AG20443 (cell line): ENCODE measurements around the gene PADI2.
A peak's percentile ranks its signal among the peaks of the same experiment; 100 is the strongest.

Experiments used
- DNase-seq: peaks from one replicate; pipeline ENCODE4 v3.0.0; 2012; ENCODE audit warnings: low spot score, mixed read lengths

The PADI2 gene

GRCh38 chr1:17119076-17119772 is at the start of gene PADI2:
PADI2 (minus strand) TSS chr1:17119451; CDS start chr1:17119371, 80 bp downstream.
- peak; percentile 90 for DNase-seq

DNA sequence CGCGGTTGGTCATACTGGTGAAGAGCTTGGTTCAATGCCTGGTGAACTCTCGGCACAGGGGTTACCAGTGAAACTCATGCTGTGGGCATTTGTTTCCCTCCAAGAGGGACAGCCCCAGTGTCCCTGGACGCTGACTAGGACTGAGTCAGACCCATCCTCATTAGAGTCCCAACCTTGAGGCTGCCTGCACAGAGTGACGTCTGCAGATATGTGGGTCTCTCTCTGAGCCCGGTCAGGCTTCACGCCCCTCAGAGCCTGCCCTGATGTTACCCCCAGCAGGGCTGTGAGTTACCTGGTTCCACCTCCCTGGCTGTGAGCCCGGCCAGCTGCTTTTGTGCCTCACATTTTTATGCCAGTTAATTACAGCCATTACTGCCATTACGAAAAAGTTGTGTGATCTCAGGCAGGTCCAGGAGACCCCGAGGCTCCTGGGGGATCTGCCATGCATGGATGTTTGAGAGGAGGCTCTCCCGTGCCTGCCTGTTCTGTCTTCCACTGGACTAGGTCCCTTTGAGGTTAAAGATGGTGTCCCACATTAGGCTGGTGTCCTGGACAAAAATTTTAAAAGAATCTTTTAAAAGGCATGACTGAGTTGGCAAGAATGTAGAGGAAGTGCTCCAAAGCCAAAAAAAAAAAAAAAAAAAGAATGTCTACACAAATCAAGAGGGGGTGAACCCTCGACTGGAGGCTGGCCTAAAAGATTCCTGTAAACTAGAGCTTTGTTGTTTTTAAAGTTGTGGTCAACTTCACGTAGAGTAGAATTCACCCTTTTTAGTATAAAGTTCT is 49.0 kb upstream of the PADI2 start:
- DNase-seq = peak; percentile 86

- DNase-seq = no peak
These were observed 48.5 kb upstream of the PADI2 start for GRCh38 chr1:17167786-17168090.

DNA sequence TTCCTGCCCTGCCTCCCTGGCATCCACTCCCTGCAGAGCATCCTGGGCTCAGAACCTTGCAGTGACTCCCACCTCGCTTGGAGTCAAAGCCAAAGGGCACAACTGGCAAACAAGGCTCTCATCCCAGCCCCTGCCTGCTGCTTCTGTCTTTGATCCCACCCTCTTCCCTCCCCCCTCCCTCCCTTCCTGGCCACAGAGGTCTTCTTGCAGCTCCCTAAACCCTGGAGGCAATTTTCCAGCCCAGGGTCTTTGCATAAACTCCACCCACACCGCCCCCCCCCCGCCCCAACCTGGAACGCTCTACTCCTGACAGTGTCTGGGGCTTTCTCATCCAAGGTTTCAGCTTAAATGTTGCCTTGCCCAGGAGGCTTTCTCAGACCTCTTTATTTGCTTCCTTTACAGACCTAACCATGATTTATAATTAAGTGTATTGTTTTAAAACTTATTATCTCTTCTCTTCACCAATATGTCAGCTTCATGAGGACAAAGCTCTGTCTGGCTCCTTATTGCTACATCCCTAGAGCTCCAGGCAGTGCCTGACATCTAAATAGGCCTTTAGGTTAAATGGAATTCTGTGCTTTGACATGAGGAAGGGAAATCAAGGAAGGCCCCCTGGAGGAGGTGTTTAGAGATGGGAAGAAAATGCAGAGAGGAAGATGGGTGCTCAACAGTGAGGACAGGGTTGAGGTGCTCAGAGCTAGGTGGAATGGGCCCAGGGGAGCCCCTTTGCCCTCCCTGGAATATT is 48.0 kb upstream of the PADI2 start:
- DNase-seq = no peak

DNA sequence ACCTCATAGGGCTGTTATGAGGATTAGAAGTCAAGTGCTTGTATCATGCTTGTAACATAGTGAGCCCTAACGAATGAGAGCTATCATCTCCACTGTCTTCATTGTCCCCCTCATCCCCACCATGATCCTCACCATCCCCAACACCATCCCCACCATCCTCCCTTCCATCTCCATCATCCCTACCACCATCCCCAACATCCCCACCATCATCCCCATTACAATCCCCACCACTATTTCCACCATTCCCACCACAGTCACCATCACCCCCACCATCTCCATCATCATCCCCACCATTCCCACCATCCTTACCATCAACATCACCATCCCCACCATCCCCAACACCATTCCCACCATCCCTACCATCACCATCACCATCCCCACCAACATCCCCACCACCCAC is 46.6 kb upstream of the PADI2 start:
- DNase-seq = no peak

GRCh38 chr1:17163789-17164666 is 44.8 kb upstream of the PADI2 start:
- no peak for DNase-seq

DNA sequence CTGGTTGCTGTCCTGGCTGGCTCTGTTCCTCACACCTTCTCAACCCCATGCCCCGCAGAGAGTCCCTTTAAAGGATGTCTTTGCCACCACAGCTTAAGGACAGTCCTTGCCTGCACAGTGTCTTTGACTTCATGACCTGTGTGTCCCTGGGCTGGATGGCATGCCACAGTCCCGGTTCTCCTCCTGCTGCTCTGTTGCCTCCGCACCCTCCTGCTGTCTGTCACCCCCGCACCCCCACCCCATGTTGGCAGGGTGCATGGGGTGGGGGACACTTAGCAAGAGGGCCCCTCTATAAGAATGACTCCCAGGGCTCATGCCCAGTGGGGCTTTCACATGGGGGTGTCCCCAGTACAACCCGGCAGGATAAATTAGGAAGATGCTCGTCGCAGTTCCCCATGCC is 44.1 kb upstream of the PADI2 start:
- no peak for DNase-seq

GRCh38 chr1:17162941-17163340 is 43.7 kb upstream of the PADI2 start:
- DNase-seq = no peak

- no peak for DNase-seq
These were observed 42.9 kb upstream of the PADI2 start for GRCh38 chr1:17161926-17162800.

- no peak for DNase-seq
These were observed 42.0 kb upstream of the PADI2 start for GRCh38 chr1:17161137-17161740.

DNA sequence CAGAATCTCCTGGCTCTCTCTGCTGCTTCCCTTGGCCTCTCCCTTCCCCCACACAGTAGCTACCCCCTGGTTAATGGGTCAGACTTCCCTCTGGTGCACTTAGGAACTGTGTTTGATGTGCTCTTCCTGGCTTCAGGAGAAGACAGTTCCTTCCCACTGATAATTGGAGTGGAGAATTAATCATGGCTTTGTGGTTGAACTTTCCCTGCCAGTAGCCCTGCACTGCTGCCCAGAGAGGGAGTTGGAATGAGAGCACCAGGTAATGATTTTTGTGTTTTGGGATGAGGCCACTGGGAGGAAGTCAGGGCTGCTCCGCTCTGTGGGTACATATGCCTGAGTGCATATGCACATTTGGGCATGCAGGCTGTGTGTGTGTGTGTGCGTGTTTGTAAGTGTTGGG is 39.7 kb upstream of the PADI2 start:
- DNase-seq = no peak

DNA sequence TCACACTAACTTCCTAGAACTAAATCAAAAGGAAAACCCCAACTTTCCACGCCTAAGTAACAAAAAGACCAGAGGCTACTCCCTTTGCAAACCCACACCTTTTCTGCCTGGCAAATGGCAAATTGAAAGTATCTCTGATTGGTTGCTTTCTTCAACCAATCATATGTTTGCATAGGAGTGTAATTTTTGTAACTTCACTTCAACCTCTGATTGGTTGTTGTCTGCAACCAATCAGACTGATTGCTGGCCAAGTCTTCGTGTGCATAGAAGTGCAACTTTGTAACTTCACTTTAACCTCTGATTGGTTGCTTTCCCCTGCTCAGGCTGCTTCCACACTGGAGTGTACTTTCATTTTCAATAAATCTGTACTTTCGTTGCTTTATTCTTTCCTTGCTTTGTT is 36.9 kb upstream of the PADI2 start:
- no peak for DNase-seq

DNA sequence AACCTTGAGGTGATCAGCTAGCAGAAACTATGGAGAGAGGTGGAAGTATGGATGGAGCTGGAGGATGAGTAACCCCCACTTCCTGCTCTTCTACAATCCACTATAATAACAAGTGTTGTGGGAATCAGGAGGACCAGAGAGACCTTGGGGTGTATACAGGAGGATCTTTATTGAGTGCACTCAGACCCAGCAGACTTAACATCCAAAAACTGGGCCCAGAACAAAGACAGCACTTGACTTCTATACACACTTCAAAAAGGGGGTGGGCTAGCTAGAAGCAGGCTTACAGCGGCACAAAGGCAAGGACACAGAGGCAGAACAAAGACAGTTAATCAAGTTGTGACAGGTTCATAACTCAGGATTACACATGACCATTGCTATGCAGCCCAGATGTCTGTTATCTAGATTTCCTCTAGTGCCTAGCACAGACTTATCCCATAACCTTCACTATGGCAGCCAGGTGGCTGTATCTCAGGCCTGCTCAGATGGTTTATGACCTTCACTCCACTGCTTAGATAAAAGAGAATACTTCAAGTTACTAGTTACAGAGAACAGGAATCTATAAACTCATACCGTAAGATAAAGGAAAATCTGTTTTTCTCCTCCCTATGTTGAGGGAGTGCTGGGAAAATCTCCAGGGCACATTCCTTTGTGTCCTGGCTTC is 36.1 kb upstream of the PADI2 start:
- DNase-seq = no peak

- no peak for DNase-seq
These were observed 30.5 kb upstream of the PADI2 start for GRCh38 chr1:17149771-17150170.

- DNase-seq = peak; percentile 76
These were observed 29.8 kb upstream of the PADI2 start for GRCh38 chr1:17148950-17149608.

DNA sequence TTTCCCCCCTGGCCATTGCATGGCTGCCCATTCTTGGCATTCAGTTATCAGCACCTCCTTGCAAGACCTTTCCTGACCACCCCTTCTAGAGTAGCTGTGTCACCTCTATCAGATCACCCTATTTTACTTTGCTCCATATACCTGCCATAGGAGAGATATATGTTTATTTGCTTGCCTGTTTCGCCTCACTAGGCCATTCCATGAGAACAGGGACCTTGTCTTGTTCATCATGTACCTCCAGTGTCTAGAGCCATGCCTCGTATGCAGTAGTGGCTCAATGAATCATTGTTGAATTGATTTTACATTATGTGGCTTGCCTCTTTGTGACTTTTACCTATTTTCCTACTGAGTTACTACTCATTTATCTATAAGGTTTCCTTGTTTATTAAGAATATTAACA is 26.4 kb upstream of the PADI2 start:
- DNase-seq = no peak

DNA sequence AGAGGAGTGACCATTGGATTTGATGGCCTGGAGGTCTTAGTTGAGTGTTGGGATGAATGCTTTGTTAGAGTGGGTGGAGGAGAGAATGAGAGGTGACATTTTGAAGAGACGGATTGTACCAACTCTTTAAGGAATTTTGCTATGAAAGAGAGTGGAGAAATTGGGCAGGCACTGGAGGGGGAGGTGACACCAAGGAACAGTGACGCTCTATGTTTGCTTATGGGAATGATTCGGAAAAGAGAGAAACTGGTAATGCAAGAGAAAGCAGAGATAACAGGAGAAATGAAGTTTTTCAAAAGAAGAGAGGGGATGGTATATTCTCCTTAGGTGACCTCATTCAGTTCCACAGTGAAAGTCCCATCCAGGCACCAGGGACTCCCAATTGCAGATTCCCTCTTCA is 24.5 kb upstream of the PADI2 start:
- DNase-seq = no peak

GRCh38 chr1:17141441-17142197 is 22.4 kb upstream of the PADI2 start:
- DNase-seq = no peak

- no peak for DNase-seq
These were observed 21.0 kb upstream of the PADI2 start for GRCh38 chr1:17140279-17140678.
